Memory B cell (primary cell): ENCODE data around the gene LURAP1L.

Experiments
- ATAC-seq: fragments of 150-1000 bp; cut with Tn5 transposase; 2 replicates; pipeline ENCODE4 v1.10.0; 2021; ENCODE audit warnings: low read depth, mild to moderate bottlenecking, moderate library complexity
- DNase-seq, 2 donors: peaks; one replicate each; pipeline ENCODE4 v3.0.0; 2022; ENCODE audit warnings: low spot score in 2 of 2
- H3K27ac Mint-ChIP-seq: one replicate; pipeline ENCODE4 v1.8.0; 2022; ENCODE audit warnings: mild to moderate bottlenecking, moderate library complexity, mixed read lengths
- H3K27me3 Mint-ChIP-seq: one replicate; pipeline ENCODE4 v1.8.0; 2022; ENCODE audit warnings: mixed read lengths
- H3K36me3 Mint-ChIP-seq: one replicate; pipeline ENCODE4 v1.8.0; 2022; ENCODE audit warnings: mild to moderate bottlenecking, mixed read lengths
- H3K4me1 Mint-ChIP-seq: one replicate; pipeline ENCODE4 v1.8.0; 2022; ENCODE audit warnings: mixed read lengths
- H3K4me3 Mint-ChIP-seq: one replicate; pipeline ENCODE4 v1.8.0; 2022; ENCODE audit warnings: mild to moderate bottlenecking, moderate library complexity, mixed read lengths
- H3K9me3 Mint-ChIP-seq: one replicate; pipeline ENCODE4 v1.8.0; 2022; ENCODE audit warnings: mixed read lengths

Gene LURAP1L

GRCh38 chr9:12811935-12812334 lies 37.1 kb downstream of the LURAP1L start:
- H3K4me1 Mint-ChIP-seq = no peaks in the 10 kb centered on the region
- H3K27me3 Mint-ChIP-seq = no peaks in the 10 kb centered on the region
- no peak overlapping the region for H3K4me3 Mint-ChIP-seq
- ATAC-seq (no peak), DNase-seq (no peak)
- H3K36me3 Mint-ChIP-seq = no peaks in the 10 kb centered on the region
- H3K9me3 Mint-ChIP-seq = peaks cover 1% of the 10 kb centered on the region
- H3K27ac Mint-ChIP-seq = no peak overlapping the region

DNA sequence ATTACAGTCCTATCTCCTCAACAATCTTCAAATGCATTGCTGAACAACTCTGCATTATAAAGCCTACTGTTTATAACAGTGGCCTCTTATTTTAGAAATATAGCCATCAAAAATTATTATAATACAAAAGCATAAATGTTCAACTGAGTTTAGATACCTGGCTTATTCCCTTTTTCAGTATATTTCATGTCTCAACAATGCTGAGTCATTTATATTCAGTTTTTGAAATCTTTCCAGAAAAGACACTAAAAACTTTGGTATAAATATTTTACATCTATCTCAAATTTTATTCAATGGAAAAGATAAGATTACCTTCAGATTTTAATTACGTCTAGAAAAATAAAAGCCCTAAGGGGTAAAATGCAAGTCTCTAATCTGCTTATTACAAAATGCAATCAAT lies 37.9 kb downstream of the LURAP1L start:
- Mint-ChIP-seq H3K36me3 (no peaks in the 10 kb centered on the region), H3K27ac (no peak overlapping the region), H3K4me1 (no peaks in the 10 kb centered on the region), H3K27me3 (no peaks in the 10 kb centered on the region), H3K4me3 (no peak overlapping the region), H3K9me3 (no peaks in the 10 kb centered on the region)
- ATAC-seq = no peak
- no peak for DNase-seq

GRCh38 chr9:12813533-12813932 lies 38.7 kb downstream of the LURAP1L start:
- ATAC-seq (no peak), DNase-seq (no peak)
- Mint-ChIP-seq H3K36me3 (no peaks in the 10 kb centered on the region), H3K27ac (no peak overlapping the region), H3K9me3 (peaks cover 2% of the 10 kb centered on the region), H3K4me1 (no peaks in the 10 kb centered on the region), H3K4me3 (no peak overlapping the region), H3K27me3 (no peaks in the 10 kb centered on the region)

- no peaks in the 10 kb centered on the region for H3K27me3 Mint-ChIP-seq
- H3K4me3 Mint-ChIP-seq = no peak overlapping the region
- DNase-seq = no peak
- H3K4me1 Mint-ChIP-seq = no peaks in the 10 kb centered on the region
- ATAC-seq = no peak
- H3K9me3 Mint-ChIP-seq = peaks cover 2% of the 10 kb centered on the region
- no peaks in the 10 kb centered on the region for H3K36me3 Mint-ChIP-seq
- H3K27ac Mint-ChIP-seq = no peak overlapping the region
Measured at GRCh38 chr9:12813960-12814876, 39.4 kb downstream of the LURAP1L start.

DNA sequence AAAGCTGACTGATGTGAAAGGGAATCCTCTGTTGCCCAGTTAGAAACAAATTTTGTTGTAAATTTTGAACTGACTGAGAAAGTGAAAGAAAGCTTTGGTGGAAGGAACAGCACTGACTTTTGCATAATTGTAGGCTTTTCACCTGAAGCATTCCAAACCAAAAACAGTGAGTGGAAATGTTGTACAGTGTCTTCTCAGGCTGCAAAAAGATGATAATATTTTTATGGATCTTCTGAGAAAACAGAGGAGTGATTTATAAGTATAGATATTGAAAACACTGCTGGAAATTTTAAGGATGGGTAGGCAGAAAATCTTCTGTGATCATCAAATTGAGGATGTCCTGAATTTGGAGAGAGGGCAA lies 40.0 kb downstream of the LURAP1L start:
- DNase-seq (no peak), ATAC-seq (no peak)
- no peak overlapping the region for H3K27ac Mint-ChIP-seq
- no peaks in the 10 kb centered on the region for H3K27me3 Mint-ChIP-seq
- H3K4me1 Mint-ChIP-seq = no peaks in the 10 kb centered on the region
- no peak overlapping the region for H3K4me3 Mint-ChIP-seq
- H3K36me3 Mint-ChIP-seq = no peaks in the 10 kb centered on the region
- peaks cover 2% of the 10 kb centered on the region for H3K9me3 Mint-ChIP-seq

DNA sequence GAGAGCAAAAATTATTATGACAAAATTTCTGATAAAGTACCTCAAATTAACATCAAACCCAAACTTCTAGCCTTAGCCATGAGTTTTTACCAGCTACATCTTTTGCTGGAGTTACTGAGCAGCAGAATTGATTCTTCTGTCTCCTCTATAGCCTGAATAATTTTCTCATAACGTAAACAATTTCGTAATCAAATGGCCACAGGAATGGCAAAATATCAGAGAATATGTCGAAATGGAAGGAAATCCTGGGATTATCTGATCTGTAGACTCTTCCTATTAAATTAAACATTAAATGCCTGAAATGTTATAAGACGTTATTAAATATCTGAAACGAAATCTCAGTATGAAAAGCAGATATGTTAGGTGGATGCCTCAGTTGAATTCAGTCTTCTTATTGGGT lies 41.1 kb downstream of the LURAP1L start:
- H3K27me3 Mint-ChIP-seq = no peaks in the 10 kb centered on the region
- no peak for ATAC-seq
- no peaks in the 10 kb centered on the region for H3K36me3 Mint-ChIP-seq
- peaks cover 2% of the 10 kb centered on the region for H3K9me3 Mint-ChIP-seq
- no peak for DNase-seq
- no peak overlapping the region for H3K4me3 Mint-ChIP-seq
- no peaks in the 10 kb centered on the region for H3K4me1 Mint-ChIP-seq
- no peak overlapping the region for H3K27ac Mint-ChIP-seq

GRCh38 chr9:12816656-12817101 lies 41.9 kb downstream of the LURAP1L start:
- Mint-ChIP-seq H3K9me3 (peaks cover 2% of the 10 kb centered on the region), H3K4me1 (no peaks in the 10 kb centered on the region), H3K27ac (no peak overlapping the region), H3K27me3 (no peaks in the 10 kb centered on the region), H3K4me3 (no peak overlapping the region), H3K36me3 (no peaks in the 10 kb centered on the region)
- DNase-seq (no peak), ATAC-seq (no peak)

GRCh38 chr9:12817702-12818101 lies 42.9 kb downstream of the LURAP1L start:
- DNase-seq = no peak
- Mint-ChIP-seq H3K27ac (no peak overlapping the region), H3K4me1 (no peaks in the 10 kb centered on the region), H3K27me3 (no peaks in the 10 kb centered on the region), H3K9me3 (peaks cover 2% of the 10 kb centered on the region), H3K4me3 (no peak overlapping the region), H3K36me3 (no peaks in the 10 kb centered on the region)
- ATAC-seq = no peak

DNA sequence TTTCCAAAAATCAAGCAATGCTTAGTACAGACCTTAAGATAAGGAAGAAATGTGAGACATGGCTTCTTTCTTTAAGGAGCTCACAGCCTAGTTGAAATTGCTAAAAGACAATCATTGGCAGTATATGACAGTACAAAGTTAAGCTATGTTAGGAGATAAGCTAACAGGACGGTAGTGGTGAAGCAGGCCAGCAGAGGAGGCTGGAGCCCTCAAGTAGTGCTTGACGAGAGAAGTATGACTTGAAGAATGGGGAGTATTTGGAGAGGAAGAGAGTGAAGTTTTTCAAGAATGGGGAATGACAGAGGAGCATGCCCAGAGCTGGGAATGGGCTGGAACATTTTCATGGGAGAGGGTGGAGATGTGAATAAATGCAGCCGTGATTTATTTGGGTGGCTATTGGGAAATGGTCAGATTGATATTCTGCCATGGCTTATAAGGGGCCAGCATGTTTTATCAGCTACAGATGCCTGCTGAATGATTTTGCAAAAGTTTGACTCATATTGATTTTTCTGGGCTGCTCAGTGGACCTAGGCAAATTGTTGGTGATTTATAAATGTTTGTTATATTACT lies 43.7 kb downstream of the LURAP1L start:
- Mint-ChIP-seq H3K27me3 (no peaks in the 10 kb centered on the region), H3K4me1 (no peaks in the 10 kb centered on the region), H3K27ac (no peak overlapping the region), H3K9me3 (peaks cover 2% of the 10 kb centered on the region), H3K4me3 (no peak overlapping the region), H3K36me3 (no peaks in the 10 kb centered on the region)
- no peak for DNase-seq
- ATAC-seq = no peak

GRCh38 chr9:12819436-12820185 lies 44.8 kb downstream of the LURAP1L start:
- no peak overlapping the region for H3K27ac Mint-ChIP-seq
- no peak for ATAC-seq
- no peaks in the 10 kb centered on the region for H3K36me3 Mint-ChIP-seq
- no peak for DNase-seq
- H3K4me1 Mint-ChIP-seq = no peaks in the 10 kb centered on the region
- H3K27me3 Mint-ChIP-seq = no peaks in the 10 kb centered on the region
- H3K4me3 Mint-ChIP-seq = no peak overlapping the region
- H3K9me3 Mint-ChIP-seq = peaks cover 2% of the 10 kb centered on the region

DNA sequence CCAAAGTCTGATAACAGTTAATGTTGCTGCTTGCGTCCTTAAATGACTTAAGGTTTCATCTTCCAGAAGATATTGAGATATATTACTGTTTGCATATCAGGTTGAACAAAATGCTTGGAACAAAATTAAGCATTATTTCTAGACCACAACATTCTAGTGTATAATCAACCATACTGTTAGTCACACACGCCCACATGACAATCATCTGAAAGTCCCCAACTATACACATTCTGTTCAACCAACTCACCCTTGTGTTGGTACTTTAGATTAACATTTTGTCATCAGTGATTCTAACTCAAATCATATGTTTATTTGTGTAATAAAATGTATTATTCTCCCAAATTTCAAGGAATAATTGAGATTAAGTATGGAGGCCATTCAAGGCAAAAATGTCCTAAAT lies 47.3 kb downstream of the LURAP1L start:
- H3K9me3 Mint-ChIP-seq = peaks cover 2% of the 10 kb centered on the region
- no peaks in the 10 kb centered on the region for H3K4me1 Mint-ChIP-seq
- DNase-seq (no peak), ATAC-seq (no peak)
- H3K27me3 Mint-ChIP-seq = no peaks in the 10 kb centered on the region
- no peaks in the 10 kb centered on the region for H3K36me3 Mint-ChIP-seq
- H3K4me3 Mint-ChIP-seq = no peak overlapping the region
- H3K27ac Mint-ChIP-seq = no peak overlapping the region

DNA sequence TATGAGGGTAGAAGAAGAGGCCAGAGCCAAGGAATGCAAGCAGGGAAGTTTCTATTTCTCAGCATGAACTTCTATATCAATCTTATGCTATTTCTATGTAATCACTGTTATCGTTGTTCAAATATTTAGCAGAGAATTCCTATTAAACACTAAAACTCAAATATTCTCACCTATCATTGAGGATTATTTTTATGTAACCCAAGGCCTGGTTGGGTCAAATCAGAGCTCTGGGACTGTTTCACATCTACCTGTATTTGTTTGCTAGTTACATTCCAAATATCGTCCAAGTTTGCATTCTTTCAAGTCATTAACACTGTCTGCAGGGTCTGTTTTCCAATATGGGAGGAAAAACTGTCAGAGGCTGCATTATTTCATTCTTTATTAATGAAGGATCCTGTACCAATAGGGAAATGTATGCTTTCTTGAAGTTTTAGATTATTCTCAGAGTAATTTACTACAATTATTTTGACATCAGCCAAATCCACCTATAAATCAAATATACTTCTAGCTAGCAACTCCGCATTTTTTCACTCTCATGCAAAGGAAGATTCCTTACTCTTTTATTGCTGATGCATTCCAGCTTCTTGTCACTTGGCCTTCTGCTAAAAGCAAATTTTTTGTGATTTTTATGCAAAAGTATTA lies 52.2 kb downstream of the LURAP1L start:
- Mint-ChIP-seq H3K27ac (no peak overlapping the region), H3K36me3 (no peaks in the 10 kb centered on the region), H3K27me3 (no peaks in the 10 kb centered on the region), H3K4me1 (no peaks in the 10 kb centered on the region), H3K4me3 (no peak overlapping the region), H3K9me3 (no peaks in the 10 kb centered on the region)
- ATAC-seq (no peak), DNase-seq (no peak)

DNA sequence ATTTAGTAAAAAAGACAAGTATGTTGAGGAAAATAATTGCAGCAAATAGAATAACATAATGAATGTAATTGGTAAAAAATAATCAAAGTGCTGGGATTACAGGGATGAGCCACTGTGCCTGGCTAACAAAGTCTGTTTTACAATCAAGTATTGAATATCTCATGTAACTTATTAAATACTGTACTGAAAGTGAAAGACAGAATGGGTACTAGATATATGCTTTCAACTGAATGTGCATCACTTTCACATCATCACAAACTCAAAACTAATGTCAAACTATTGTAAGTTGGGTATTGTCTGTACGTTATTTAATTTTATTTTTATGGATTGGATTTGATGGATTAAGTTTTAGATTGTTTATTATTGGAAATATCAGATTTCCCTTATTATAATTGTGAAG lies 58.9 kb downstream of the LURAP1L start:
- H3K36me3 Mint-ChIP-seq = no peaks in the 10 kb centered on the region
- H3K27ac Mint-ChIP-seq = no peak overlapping the region
- no peak for ATAC-seq
- no peaks in the 10 kb centered on the region for H3K4me1 Mint-ChIP-seq
- peaks cover 9% of the 10 kb centered on the region for H3K9me3 Mint-ChIP-seq
- no peaks in the 10 kb centered on the region for H3K27me3 Mint-ChIP-seq
- DNase-seq = no peak
- no peak overlapping the region for H3K4me3 Mint-ChIP-seq

DNA sequence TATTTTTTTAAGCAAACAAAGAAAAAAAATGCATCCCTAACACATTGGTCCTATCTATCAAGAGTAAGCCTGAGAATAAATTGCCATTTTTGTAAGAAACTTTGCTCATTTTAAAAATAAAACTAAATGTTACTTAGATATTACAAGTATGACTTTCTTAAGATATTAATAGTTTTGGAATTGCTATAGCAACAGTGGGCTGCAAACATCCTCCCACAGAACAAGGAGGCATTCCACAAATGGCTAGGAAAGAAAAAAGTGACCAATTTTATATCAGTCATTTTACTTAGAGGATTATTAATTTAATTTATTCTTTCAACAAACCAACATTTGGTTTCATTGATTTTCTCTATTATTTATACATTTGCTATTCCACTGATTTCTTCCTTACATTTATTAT lies 63.7 kb downstream of the LURAP1L start:
- Mint-ChIP-seq H3K9me3 (peaks cover 11% of the 10 kb centered on the region), H3K4me3 (no peak overlapping the region), H3K36me3 (no peaks in the 10 kb centered on the region), H3K27ac (no peak overlapping the region), H3K4me1 (no peaks in the 10 kb centered on the region), H3K27me3 (no peaks in the 10 kb centered on the region)
- no peak for DNase-seq
- no peak for ATAC-seq
